CD14-positive monocyte (primary cell): ENCODE measurements around the gene MFGE8. TPM values are rescaled to one million over a fixed set of nuclear protein-coding genes. Genes with fewer than 3 reads are reported as not detected.

Experiments used
- DNase-seq, 3 donors: peaks; one replicate each; pipeline ENCODE4 v3.0.0-alpha.2; 2011 to 2022
- H2AFZ ChIP-seq: 2 replicates; pipeline ENCODE4 v1.6.0; 2012; ENCODE audit warnings: mild to moderate bottlenecking, low read depth, low read length, inconsistent platforms; ENCODE audit not compliant: insufficient read depth, poor library complexity, severe bottlenecking
- H3K27ac ChIP-seq, 2 donors: 1 replicate in 1 of 2; 2 replicates in 1 of 2; pipeline ENCODE4 v1.5.1; 2012 to 2013; ENCODE audit warnings: low read length in 2 of 2, control low read depth in 1 of 2, inconsistent platforms in 1 of 2, low read depth in 1 of 2, mild to moderate bottlenecking in 1 of 2
- H3K27me3 ChIP-seq, 2 donors: one replicate each; pipeline versions ENCODE4 v1.6.0 to v1.6.1; 2011 to 2013; ENCODE audit warnings: low read length in 2 of 2; ENCODE audit not compliant: control insufficient read depth in 2 of 2, insufficient read depth in 2 of 2
- H3K36me3 ChIP-seq, 2 donors: replicated peaks in 1 of 2; 1 replicate in 1 of 2; 2 replicates in 1 of 2; pipeline versions ENCODE4 v1.5.1 to v1.6.1; 2012 to 2013; ENCODE audit warnings: low read length in 2 of 2, control low read depth in 1 of 2, inconsistent platforms in 1 of 2, mild to moderate bottlenecking in 1 of 2; ENCODE audit not compliant: insufficient read depth in 2 of 2, control insufficient read depth in 1 of 2
- H3K4me1 ChIP-seq, 2 donors: 1 replicate in 1 of 2; 2 replicates in 1 of 2; pipeline versions ENCODE4 v1.5.1 to v1.6.1; 2012 to 2013; ENCODE audit warnings: low read length in 2 of 2, control low read depth in 1 of 2, inconsistent platforms in 1 of 2, mild to moderate bottlenecking in 1 of 2, moderate library complexity in 1 of 2; ENCODE audit not compliant: insufficient read depth in 2 of 2, control insufficient read depth in 1 of 2
- H3K4me2 ChIP-seq: replicated peaks from 2 replicates; pipeline ENCODE3; 2012; ENCODE audit warnings: low read length, moderate library complexity, mild to moderate bottlenecking; ENCODE audit not compliant: poor library complexity, severe bottlenecking; ENCODE audit errors: extremely low read depth
- H3K4me3 ChIP-seq, 3 experiments: fragments of 200-600 bp in 1 of 3; sonication (generic) in 1 of 3; replicated peaks in 1 of 3; 1 replicate in 2 of 3; 2 replicates in 1 of 3; pipeline ENCODE4 v1.5.1; 2011 to 2013; ENCODE audit warnings: low read length in 3 of 3, mild to moderate bottlenecking in 3 of 3, control low read depth in 2 of 3, low read depth in 2 of 3, inconsistent platforms in 1 of 3, moderate library complexity in 1 of 3
- H3K79me2 ChIP-seq: 2 replicates; pipeline ENCODE4 v1.6.0; 2012; ENCODE audit warnings: mild to moderate bottlenecking, control low read depth, inconsistent platforms, low read length, moderate library complexity; ENCODE audit not compliant: insufficient read depth
- H3K9ac ChIP-seq: 2 replicates; pipeline ENCODE4 v1.6.0; 2017; ENCODE audit warnings: low read length, mild to moderate bottlenecking; ENCODE audit not compliant: insufficient read depth, poor library complexity, severe bottlenecking
- H3K9me3 ChIP-seq, 2 donors: replicated peaks in 1 of 2; 1 replicate in 1 of 2; 2 replicates in 1 of 2; pipeline versions ENCODE4 v1.5.1 to v1.6.1; 2012 to 2013; ENCODE audit warnings: low read length in 2 of 2, control low read depth in 1 of 2; ENCODE audit not compliant: control insufficient read depth in 1 of 2, insufficient read depth in 1 of 2
- H4K20me1 ChIP-seq: 2 replicates; pipeline ENCODE4 v1.6.0; 2012; ENCODE audit warnings: mild to moderate bottlenecking, low read length, control low read depth, moderate library complexity; ENCODE audit not compliant: insufficient read depth
- H3K27ac Mint-ChIP-seq, 7 donors: one replicate each; pipeline ENCODE4 v1.8.0; 2020; ENCODE audit warnings: mild to moderate bottlenecking in 7 of 7, mixed read lengths in 7 of 7, moderate library complexity in 6 of 7, inconsistent platforms in 2 of 7
- H3K27me3 Mint-ChIP-seq, 3 donors: one replicate each; pipeline ENCODE4 v1.8.0; 2021 to 2022; ENCODE audit warnings: low read depth in 3 of 3, mild to moderate bottlenecking in 3 of 3, mixed read lengths in 3 of 3, moderate library complexity in 3 of 3, inconsistent platforms in 1 of 3
- H3K36me3 Mint-ChIP-seq, 2 donors: one replicate each; pipeline ENCODE4 v1.8.0; 2020; ENCODE audit warnings: mixed read lengths in 2 of 2, inconsistent platforms in 1 of 2, mild to moderate bottlenecking in 1 of 2
- H3K4me1 Mint-ChIP-seq: one replicate; pipeline ENCODE4 v1.8.0; 2020; ENCODE audit warnings: mild to moderate bottlenecking, mixed read lengths
- H3K4me3 Mint-ChIP-seq, 2 donors: one replicate each; pipeline ENCODE4 v1.8.0; 2020; ENCODE audit warnings: mild to moderate bottlenecking in 2 of 2, mixed read lengths in 2 of 2, moderate library complexity in 1 of 2
- H3K9me3 Mint-ChIP-seq, 7 donors: one replicate each; pipeline ENCODE4 v1.8.0; 2020 to 2022; ENCODE audit warnings: mixed read lengths in 7 of 7, mild to moderate bottlenecking in 6 of 7, moderate library complexity in 6 of 7, inconsistent platforms in 2 of 7
- WGBS: methylation state at CpG from one replicate; pipeline ENCODE4 v1.1.5; 2013; ENCODE audit warnings: missing lambda C conversion rate; ENCODE audit not compliant: insufficient coverage; 5-methylcytosine and 5-hydroxymethylcytosine counted together
- intact Hi-C, 2 donors: fragments of 100-400 bp; cut with micrococcal nuclease; formaldehyde crosslinking; loops; one replicate each; pipeline versions ENCODE4 v1.15.0 to v1.15.1; 2023
- polyA plus RNA-seq, 3 donors: library from polyadenylated mRNA; depleted of rRNA in 1 of 3; unstranded in 2 of 3; stranded (reverse) in 1 of 3; fragments of 300-500 nt in 2 of 3; fragments of >200 nt in 1 of 3; fragmentation: Illumina TruSeq in 2 of 3; gene quantifications; 1 replicate in 2 of 3; 2 replicates in 1 of 3; pipeline ENCODE4 v1.2.3, GENCODE V29; 2012 to 2021
- TF ChIP-seq, protein P1 (sequence below): fragments of 200-600 bp; IDR thresholded peaks from one replicate; pipeline ENCODE4 v1.8.0; 2022; ENCODE audit warnings: antibody characterized with exemption, mild to moderate bottlenecking

Gene MFGE8
- polyA plus RNA-seq, 3 donors, result 2.7 TPM; not detected in 2

DNA sequence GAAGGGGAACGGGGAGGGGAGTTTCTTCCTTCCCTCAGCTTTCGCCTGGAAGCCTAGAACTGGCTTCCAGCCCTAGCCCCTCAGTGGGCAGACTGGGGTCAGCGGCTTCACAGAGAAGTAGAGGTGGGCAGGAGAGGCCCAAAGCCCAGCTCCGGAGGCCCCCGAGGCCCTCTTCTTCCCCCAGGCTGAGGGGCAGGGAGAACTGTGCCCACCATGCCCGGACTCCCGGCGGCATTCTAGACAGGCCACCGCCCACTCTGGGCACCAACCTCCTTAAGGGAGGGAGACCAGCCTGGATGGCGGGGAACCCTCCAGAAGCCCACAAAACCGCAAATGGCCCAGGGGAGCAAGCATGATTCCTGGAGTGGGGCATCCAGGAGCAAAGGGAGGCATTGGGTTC is 35.8 kb downstream of the MFGE8 start:
- no peak overlapping the region for H2AFZ ChIP-seq
- H3K4me1 Mint-ChIP-seq, result no peaks in the 10 kb centered on the region
- no peaks in the 10 kb centered on the region for H3K9me3 ChIP-seq
- peaks cover 0 to 5% (median 0%) of the 10 kb centered on the region in 3 donors for H3K27me3 Mint-ChIP-seq
- H3K4me3 Mint-ChIP-seq, result no peak overlapping the region
- TF ChIP-seq, protein P1, sequence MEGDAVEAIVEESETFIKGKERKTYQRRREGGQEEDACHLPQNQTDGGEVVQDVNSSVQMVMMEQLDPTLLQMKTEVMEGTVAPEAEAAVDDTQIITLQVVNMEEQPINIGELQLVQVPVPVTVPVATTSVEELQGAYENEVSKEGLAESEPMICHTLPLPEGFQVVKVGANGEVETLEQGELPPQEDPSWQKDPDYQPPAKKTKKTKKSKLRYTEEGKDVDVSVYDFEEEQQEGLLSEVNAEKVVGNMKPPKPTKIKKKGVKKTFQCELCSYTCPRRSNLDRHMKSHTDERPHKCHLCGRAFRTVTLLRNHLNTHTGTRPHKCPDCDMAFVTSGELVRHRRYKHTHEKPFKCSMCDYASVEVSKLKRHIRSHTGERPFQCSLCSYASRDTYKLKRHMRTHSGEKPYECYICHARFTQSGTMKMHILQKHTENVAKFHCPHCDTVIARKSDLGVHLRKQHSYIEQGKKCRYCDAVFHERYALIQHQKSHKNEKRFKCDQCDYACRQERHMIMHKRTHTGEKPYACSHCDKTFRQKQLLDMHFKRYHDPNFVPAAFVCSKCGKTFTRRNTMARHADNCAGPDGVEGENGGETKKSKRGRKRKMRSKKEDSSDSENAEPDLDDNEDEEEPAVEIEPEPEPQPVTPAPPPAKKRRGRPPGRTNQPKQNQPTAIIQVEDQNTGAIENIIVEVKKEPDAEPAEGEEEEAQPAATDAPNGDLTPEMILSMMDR, result no peak
- WGBS, result 83% methylated on average over 1 of the region's 11 CpGs
- no peaks in the 10 kb centered on the region for H3K36me3 Mint-ChIP-seq
- no peaks in the 10 kb centered on the region for H3K79me2 ChIP-seq
- H3K4me2 ChIP-seq, result no peak overlapping the region
- no peaks in the 10 kb centered on the region for H4K20me1 ChIP-seq
- no peak overlapping the region for H3K4me3 ChIP-seq
- intact Hi-C loops, result no loop called here
- H3K27ac Mint-ChIP-seq, result no peak overlapping the region
- H3K27ac ChIP-seq, result no peak overlapping the region
- H3K27me3 ChIP-seq, result no peaks in the 10 kb centered on the region
- no peaks in the 10 kb centered on the region for H3K4me1 ChIP-seq
- no peaks in the 10 kb centered on the region for H3K36me3 ChIP-seq
- H3K9me3 Mint-ChIP-seq, result no peaks in the 10 kb centered on the region
- DNase-seq, result no peak
- H3K9ac ChIP-seq, result no peak overlapping the region

DNA sequence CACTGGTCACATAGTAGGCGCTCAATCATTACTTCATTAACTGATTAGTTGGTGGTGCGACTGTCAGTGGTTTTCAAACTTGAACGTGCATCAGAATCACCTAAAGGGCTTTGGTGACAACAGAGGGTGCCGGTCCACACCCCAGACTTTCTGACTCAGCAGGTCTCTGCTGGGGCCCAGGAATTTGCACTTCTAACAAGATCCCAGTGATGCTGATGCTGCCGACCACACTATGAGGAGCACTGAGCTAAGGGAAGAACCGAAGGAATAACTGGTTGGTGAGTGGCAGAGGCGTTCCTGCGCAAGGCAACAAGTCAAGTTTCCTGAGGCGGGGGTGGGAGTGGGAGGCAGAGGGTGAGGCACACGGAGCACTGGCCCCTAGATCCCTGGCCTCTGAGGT is 36.6 kb downstream of the MFGE8 start:
- Mint-ChIP-seq H3K9me3 (no peaks in the 10 kb centered on the region), H3K36me3 (no peaks in the 10 kb centered on the region), H3K4me3 (no peak overlapping the region), H3K4me1 (no peaks in the 10 kb centered on the region), H3K27me3 (peaks cover 0 to 5% (median 0%) of the 10 kb centered on the region in 3 donors), H3K27ac (no peak overlapping the region)
- Histone ChIP-seq H2AFZ (no peak overlapping the region), H3K27me3 (no peaks in the 10 kb centered on the region), H3K79me2 (no peaks in the 10 kb centered on the region), H3K27ac (no peak overlapping the region), H3K36me3 (no peaks in the 10 kb centered on the region), H3K4me2 (no peak overlapping the region), H3K9me3 (no peaks in the 10 kb centered on the region), H3K4me1 (no peaks in the 10 kb centered on the region), H3K4me3 (no peak overlapping the region), H3K9ac (no peak overlapping the region), H4K20me1 (no peaks in the 10 kb centered on the region)
- TF ChIP-seq, protein P1, result no peak
- DNase-seq, result no peak
- 91% methylated on average over 8 of the region's 10 CpGs for WGBS
- intact Hi-C loops, result no loop called here
